H9 (cell line): Measurements from ENCODE around the gene TRO. TPM values are rescaled to one million over a fixed set of nuclear protein-coding genes. Genes with fewer than 3 reads are reported as not detected.

Experiments used
- DNase-seq: peaks from one replicate; pipeline ENCODE4 v3.0.0-alpha.2; 2017
- H2AFZ ChIP-seq: one replicate; pipeline ENCODE4 v1.6.1; 2013; ENCODE audit warnings: mild to moderate bottlenecking, low read length, control low read depth, moderate library complexity
- H2AK5ac ChIP-seq: 2 replicates; pipeline ENCODE4 v1.6.1; 2013; ENCODE audit warnings: low read length, control low read depth, mixed read lengths; ENCODE audit not compliant: insufficient read length
- H2BK120ac ChIP-seq: one replicate; pipeline ENCODE4 v1.6.1; 2013; ENCODE audit warnings: low read depth, mild to moderate bottlenecking, low read length, control low read depth, inconsistent platforms; ENCODE audit not compliant: poor library complexity, severe bottlenecking
- H2BK12ac ChIP-seq: 2 replicates; pipeline ENCODE4 v1.6.1; 2013; ENCODE audit warnings: low read length, control low read depth, mixed read lengths, low read depth; ENCODE audit not compliant: insufficient read length
- H2BK15ac ChIP-seq: 2 replicates; pipeline ENCODE4 v1.6.1; 2013; ENCODE audit warnings: low read depth, low read length, control low read depth
- H2BK20ac ChIP-seq: one replicate; pipeline ENCODE4 v1.6.1; 2013; ENCODE audit warnings: low read depth, mild to moderate bottlenecking, low read length, control low read depth, inconsistent platforms; ENCODE audit not compliant: poor library complexity, severe bottlenecking
- H2BK5ac ChIP-seq: 2 replicates; pipeline ENCODE4 v1.6.1; 2013; ENCODE audit warnings: low read length, control low read depth, mixed read lengths; ENCODE audit not compliant: insufficient read length
- H3K14ac ChIP-seq: 2 replicates; pipeline ENCODE4 v1.6.1; 2013; ENCODE audit warnings: low read length, control low read depth; ENCODE audit not compliant: insufficient read depth
- H3K18ac ChIP-seq: 2 replicates; pipeline ENCODE4 v1.6.1; 2013; ENCODE audit warnings: low read depth, mild to moderate bottlenecking, mixed read lengths, low read length, control low read depth; ENCODE audit not compliant: insufficient read length
- H3K23ac ChIP-seq: 2 replicates; pipeline ENCODE4 v1.6.1; 2013; ENCODE audit warnings: low read length, control low read depth, mixed read lengths, low read depth; ENCODE audit not compliant: insufficient read length
- H3K23me2 ChIP-seq: 2 replicates; pipeline ENCODE4 v1.6.1; 2013; ENCODE audit warnings: low read depth, mild to moderate bottlenecking, mixed read lengths, low read length, control low read depth; ENCODE audit not compliant: insufficient read length, poor library complexity, severe bottlenecking
- H3K27ac ChIP-seq: 2 replicates; pipeline ENCODE4 v1.5.1; 2013; ENCODE audit warnings: low read length, control low read depth, mixed read lengths, low read depth; ENCODE audit not compliant: insufficient read length
- H3K27me3 ChIP-seq: 2 replicates; pipeline ENCODE4 v1.6.1; 2013; ENCODE audit warnings: low read length, control low read depth, inconsistent platforms; ENCODE audit not compliant: insufficient read depth
- H3K4ac ChIP-seq: 2 replicates; pipeline ENCODE4 v1.6.1; 2013; ENCODE audit warnings: low read depth, mild to moderate bottlenecking, control low read depth, inconsistent platforms, low read length, moderate library complexity
- H3K4me1 ChIP-seq: 2 replicates; pipeline ENCODE4 v1.6.1; 2013; ENCODE audit warnings: low read length, control low read depth, inconsistent platforms; ENCODE audit not compliant: insufficient read depth
- H3K4me2 ChIP-seq: 2 replicates; pipeline ENCODE4 v1.6.1; 2013; ENCODE audit warnings: low read length, control low read depth, mixed read lengths; ENCODE audit not compliant: insufficient read length, insufficient read depth
- H3K56ac ChIP-seq: 2 replicates; pipeline ENCODE4 v1.6.1; 2013; ENCODE audit warnings: low read depth, mild to moderate bottlenecking, mixed read lengths, low read length, control low read depth; ENCODE audit not compliant: insufficient read length
- H3K79me1 ChIP-seq: 2 replicates; pipeline ENCODE4 v1.6.1; 2013; ENCODE audit warnings: low read depth, mild to moderate bottlenecking, moderate library complexity, low read length, control low read depth, inconsistent platforms; ENCODE audit not compliant: insufficient read depth, poor library complexity, severe bottlenecking
- H3K79me2 ChIP-seq: 2 replicates; pipeline ENCODE4 v1.6.1; 2013; ENCODE audit warnings: low read length, control low read depth, inconsistent platforms; ENCODE audit not compliant: insufficient read depth
- H3K9ac ChIP-seq: 2 replicates; pipeline ENCODE4 v1.6.1; 2013; ENCODE audit warnings: low read length, control low read depth, mixed read lengths; ENCODE audit not compliant: insufficient read length; ENCODE audit errors: extremely low read depth
- H3K9me3 ChIP-seq: one replicate; pipeline ENCODE4 v1.6.1; 2013; ENCODE audit warnings: low read depth, low read length, inconsistent platforms; ENCODE audit not compliant: control insufficient read depth
- H3T11ph ChIP-seq: one replicate; pipeline ENCODE4 v1.6.1; 2013; ENCODE audit warnings: mild to moderate bottlenecking, low read length, control low read depth, inconsistent platforms
- H4K20me1 ChIP-seq: one replicate; pipeline ENCODE4 v1.6.1; 2013; ENCODE audit not compliant: control insufficient read depth, insufficient read length, insufficient read depth
- H4K5ac ChIP-seq: 2 replicates; pipeline ENCODE4 v1.6.1; 2013; ENCODE audit warnings: low read depth, mild to moderate bottlenecking, mixed read lengths, low read length, control low read depth; ENCODE audit not compliant: insufficient read length
- H4K8ac ChIP-seq: replicated peaks from 2 replicates; pipeline ENCODE4 v1.6.1; 2013; ENCODE audit warnings: low read length, control low read depth, mixed read lengths, low read depth; ENCODE audit not compliant: insufficient read length
- H4K91ac ChIP-seq: 2 replicates; pipeline ENCODE4 v1.6.1; 2013; ENCODE audit warnings: low read depth, mild to moderate bottlenecking, moderate library complexity, mixed read lengths, low read length, control low read depth; ENCODE audit not compliant: insufficient read length
- H3K27ac Mint-ChIP-seq, 3 experiments: 2 replicates in 2 of 3; 3 replicates in 1 of 3; pipeline ENCODE4 v1.8.0; 2020 to 2021; ENCODE audit warnings: mixed read lengths in 3 of 3, mild to moderate bottlenecking in 1 of 3, moderate library complexity in 1 of 3
- H3K27me3 Mint-ChIP-seq: 2 replicates; pipeline ENCODE4 v1.8.0; 2021; ENCODE audit warnings: low read depth, mild to moderate bottlenecking, moderate library complexity, mixed read lengths
- H3K36me3 Mint-ChIP-seq, 3 experiments: 2 replicates in 2 of 3; 3 replicates in 1 of 3; pipeline ENCODE4 v1.8.0; 2020 to 2021; ENCODE audit warnings: low read depth in 3 of 3, mixed read lengths in 3 of 3; ENCODE audit not compliant: insufficient read depth in 1 of 3
- H3K4me1 Mint-ChIP-seq, 2 experiments: 2 replicates each; pipeline ENCODE4 v1.8.0; 2020; ENCODE audit warnings: mixed read lengths in 2 of 2
- H3K4me3 Mint-ChIP-seq, 2 experiments: 2 replicates in 1 of 2; 3 replicates in 1 of 2; pipeline ENCODE4 v1.8.0; 2020 to 2021; ENCODE audit warnings: mild to moderate bottlenecking in 2 of 2, mixed read lengths in 2 of 2, moderate library complexity in 1 of 2
- H3K9me3 Mint-ChIP-seq, 2 experiments: 2 replicates in 1 of 2; 3 replicates in 1 of 2; pipeline ENCODE4 v1.8.0; 2020; ENCODE audit warnings: mild to moderate bottlenecking in 2 of 2, mixed read lengths in 2 of 2, moderate library complexity in 1 of 2
- CTCF ChIP-seq: fragments of 200-600 bp; sonication (generic); conservative IDR thresholded peaks from 3 replicates; pipeline ENCODE4 v1.8.0; 2021; ENCODE audit warnings: antibody characterized with exemption, mild to moderate bottlenecking
- WGBS: extraction: QIAGEN DNeasy Blood & Tissue Kit; methylation state at CpG from one replicate; pipeline ENCODE4 v1.1.7; 2013; ENCODE audit warnings: missing lambda C conversion rate, low lambda C conversion rate, mixed read lengths; ENCODE audit not compliant: insufficient read length; ENCODE audit errors: extremely low coverage; 5-methylcytosine and 5-hydroxymethylcytosine counted together
- total RNA-seq: library from RNA; stranded (reverse); gene quantifications from 2 replicates; pipeline ENCODE4 v1.2.1, GENCODE V29; 2021

TRO gene
- total RNA-seq, 1 experiment from 2014 or later: 51.0 TPM

GRCh38 chrX:54964766-54965497 is 44.3 kb downstream of the TRO start:
- Histone ChIP-seq H2BK5ac (no peak overlapping the region), H2BK15ac (no peak overlapping the region), H2AK5ac (no peak overlapping the region), H4K5ac (no peak overlapping the region), H3K9me3 (peaks cover 48% of the 10 kb centered on the region), H4K8ac (no peak overlapping the region), H3K56ac (no peak overlapping the region), H4K20me1 (no peaks in the 10 kb centered on the region), H2BK12ac (no peak overlapping the region), H3K27me3 (no peaks in the 10 kb centered on the region), H4K91ac (no peak overlapping the region), H3K4me2 (no peak overlapping the region), H2AFZ (no peak overlapping the region), H3K18ac (no peak overlapping the region), H3K27ac (no peak overlapping the region), H3K14ac (no peak overlapping the region), H3T11ph (no peak overlapping the region), H3K79me2 (no peaks in the 10 kb centered on the region), H3K23ac (no peak overlapping the region), H3K4me1 (no peaks in the 10 kb centered on the region), H2BK20ac (no peak overlapping the region), H3K79me1 (no peaks in the 10 kb centered on the region), H3K23me2 (no peaks in the 10 kb centered on the region), H3K9ac (no peak overlapping the region), H3K4ac (no peak overlapping the region), H2BK120ac (no peak overlapping the region)
- DNase-seq: no peak
- H3K27me3 Mint-ChIP-seq: peaks cover 5% of the 10 kb centered on the region
- H3K9me3 Mint-ChIP-seq: peaks cover 63 to 81% of the 10 kb centered on the region in 2 experiments
- no CpG with 5 or more reads among the region's 4 CpGs for WGBS
- TF ChIP-seq CTCF: no peak
- H3K27ac Mint-ChIP-seq: no peak overlapping the region
- H3K36me3 Mint-ChIP-seq: no peaks in the 10 kb centered on the region
- no peak overlapping the region for H3K4me3 Mint-ChIP-seq
- no peaks in the 10 kb centered on the region for H3K4me1 Mint-ChIP-seq
